ENCODE measurements around the gene FTO. TPM values are rescaled to one million over a fixed set of nuclear protein-coding genes. Genes with fewer than 3 reads are reported as not detected.

FTO gene
- total RNA-seq, 1 donor from 2014 or later, result 65.8 TPM

DNA sequence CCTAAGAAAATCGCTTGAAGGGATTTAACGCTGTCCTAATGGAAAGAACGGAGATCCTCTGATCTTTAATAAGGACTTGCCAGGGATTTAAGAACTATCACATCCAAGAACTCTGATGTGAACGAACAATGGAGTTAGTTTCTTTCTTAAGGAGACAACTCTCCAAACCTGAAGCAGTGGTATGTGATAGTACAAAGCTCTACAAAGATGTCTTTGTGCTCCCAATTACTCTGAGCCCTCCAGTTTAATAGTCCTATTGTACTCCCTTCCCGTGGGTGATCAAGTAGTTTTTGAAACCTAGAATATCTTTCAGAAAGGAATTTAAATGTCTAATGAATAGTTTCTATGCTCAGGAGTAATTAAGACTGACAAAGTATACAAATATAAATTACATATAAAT lies 123.8 kb downstream of the FTO start:
- Mint-ChIP-seq H3K27me3 (no peaks in the 10 kb centered on the region), H3K4me3 (no peak overlapping the region), H3K4me1 (peaks cover 1% of the 10 kb centered on the region), H3K36me3 (ENCODE audit: low read depth) (peaks cover 38% of the 10 kb centered on the region), H3K9me3 (no peaks in the 10 kb centered on the region), H3K27ac (no peak overlapping the region)
- DNase-seq (no peak), ATAC-seq (ENCODE audit: low read depth) (no peak)
- ChIA-PET POLR2A (no interaction called here), CTCF (no interaction called here)
- TF ChIP-seq, protein P1, sequence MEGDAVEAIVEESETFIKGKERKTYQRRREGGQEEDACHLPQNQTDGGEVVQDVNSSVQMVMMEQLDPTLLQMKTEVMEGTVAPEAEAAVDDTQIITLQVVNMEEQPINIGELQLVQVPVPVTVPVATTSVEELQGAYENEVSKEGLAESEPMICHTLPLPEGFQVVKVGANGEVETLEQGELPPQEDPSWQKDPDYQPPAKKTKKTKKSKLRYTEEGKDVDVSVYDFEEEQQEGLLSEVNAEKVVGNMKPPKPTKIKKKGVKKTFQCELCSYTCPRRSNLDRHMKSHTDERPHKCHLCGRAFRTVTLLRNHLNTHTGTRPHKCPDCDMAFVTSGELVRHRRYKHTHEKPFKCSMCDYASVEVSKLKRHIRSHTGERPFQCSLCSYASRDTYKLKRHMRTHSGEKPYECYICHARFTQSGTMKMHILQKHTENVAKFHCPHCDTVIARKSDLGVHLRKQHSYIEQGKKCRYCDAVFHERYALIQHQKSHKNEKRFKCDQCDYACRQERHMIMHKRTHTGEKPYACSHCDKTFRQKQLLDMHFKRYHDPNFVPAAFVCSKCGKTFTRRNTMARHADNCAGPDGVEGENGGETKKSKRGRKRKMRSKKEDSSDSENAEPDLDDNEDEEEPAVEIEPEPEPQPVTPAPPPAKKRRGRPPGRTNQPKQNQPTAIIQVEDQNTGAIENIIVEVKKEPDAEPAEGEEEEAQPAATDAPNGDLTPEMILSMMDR (IDR thresholded peaks at IDR 0.05), result no peak
- intact Hi-C loops (cut with micrococcal nuclease), result no loop called here

DNA sequence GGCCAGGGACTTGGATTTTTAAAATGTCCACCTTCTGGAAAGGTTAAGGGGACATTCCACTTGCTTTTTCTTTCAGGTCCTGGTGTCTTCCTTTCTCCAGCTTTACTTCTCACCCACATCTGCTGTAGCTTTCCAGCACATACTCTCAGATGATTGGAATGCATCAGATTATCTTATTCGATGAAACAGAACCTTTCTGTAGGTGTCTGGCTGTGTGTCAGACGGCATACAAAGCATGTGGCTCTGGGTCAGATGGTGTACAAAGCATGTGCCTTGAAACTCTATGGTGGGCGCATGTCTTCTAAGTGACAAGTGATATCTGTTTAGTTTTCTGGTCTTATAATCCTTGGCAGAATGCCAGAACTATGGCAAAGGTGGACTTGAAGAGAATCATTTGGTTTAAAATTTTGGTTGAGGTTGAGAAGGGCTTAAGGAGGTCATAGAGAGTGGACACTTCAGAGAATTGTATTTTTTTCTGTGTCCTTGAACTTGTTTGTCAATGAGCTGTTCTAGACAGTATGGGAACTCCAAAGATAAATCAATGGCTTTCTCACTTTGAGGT lies 125.3 kb downstream of the FTO start:
- DNase-seq, result no peak
- no peaks in the 10 kb centered on the region for H3K9me3 Mint-ChIP-seq
- intact Hi-C loops (cut with micrococcal nuclease), result no loop called here
- POLR2A ChIA-PET, result no interaction called here
- peaks cover 50% of the 10 kb centered on the region for H3K36me3 Mint-ChIP-seq (ENCODE audit: low read depth)
- peaks cover 6% of the 10 kb centered on the region for H3K4me1 Mint-ChIP-seq
- CTCF ChIA-PET, result no interaction called here
- ATAC-seq (ENCODE audit: low read depth), result no peak
- no peak overlapping the region for H3K4me3 Mint-ChIP-seq
- no peaks in the 10 kb centered on the region for H3K27me3 Mint-ChIP-seq
- TF ChIP-seq, protein P1 (IDR thresholded peaks at IDR 0.05), result no peak
- H3K27ac Mint-ChIP-seq, result no peak overlapping the region

DNA sequence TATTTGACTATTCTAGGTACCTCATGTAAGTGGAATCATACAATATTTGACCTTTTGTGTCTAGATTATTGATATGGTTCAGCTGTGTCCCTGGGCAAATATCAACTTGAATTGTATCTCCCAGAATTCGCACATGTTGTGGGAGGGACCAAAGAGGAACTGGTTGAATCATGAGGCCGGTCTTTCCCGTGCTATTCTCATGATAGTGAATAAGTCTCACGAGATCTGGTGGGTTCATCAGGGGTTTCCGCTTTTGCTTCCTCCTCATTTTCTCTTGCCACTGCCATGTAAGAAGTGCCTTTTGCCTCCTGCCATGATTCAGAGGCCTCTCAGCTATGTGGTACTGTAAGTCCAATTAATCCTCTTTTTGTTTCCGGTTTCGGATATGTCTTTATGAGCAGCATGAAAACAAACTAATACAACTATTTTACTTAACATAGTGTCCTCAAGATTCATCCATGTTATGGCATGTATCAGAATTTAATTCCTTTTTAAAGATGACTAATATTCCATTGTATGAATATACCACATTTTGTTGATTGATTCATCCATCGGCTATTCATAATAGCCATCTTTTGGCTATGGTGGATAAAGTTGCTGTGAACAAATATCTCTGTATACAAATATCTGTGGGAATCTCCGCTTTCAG lies 129.1 kb downstream of the FTO start:
- H3K27ac Mint-ChIP-seq, result no peak overlapping the region
- intact Hi-C loops (cut with micrococcal nuclease), result no loop called here
- CTCF ChIA-PET, result no interaction called here

DNA sequence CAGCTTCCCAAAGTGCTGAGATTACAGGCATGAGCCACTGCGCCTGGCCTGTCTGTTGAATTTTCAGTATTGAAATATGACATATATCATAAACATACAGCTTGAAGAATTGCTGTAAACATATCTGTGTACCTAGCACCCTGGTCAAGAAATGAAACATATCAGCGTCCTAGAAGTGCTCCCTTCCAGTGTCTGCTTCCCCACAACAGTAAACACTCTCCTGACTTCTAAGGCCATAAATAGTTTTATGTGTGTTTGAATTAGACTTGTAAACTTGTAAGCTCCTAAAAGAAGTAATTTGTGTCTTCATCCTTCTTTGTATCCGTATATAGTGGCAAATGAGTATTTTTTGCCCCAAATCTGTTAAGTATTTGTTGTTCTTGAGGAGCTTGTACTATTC lies 132.2 kb downstream of the FTO start:
- Mint-ChIP-seq H3K9me3 (no peaks in the 10 kb centered on the region), H3K4me3 (no peak overlapping the region), H3K27ac (no peak overlapping the region), H3K4me1 (peaks cover 24% of the 10 kb centered on the region), H3K27me3 (no peaks in the 10 kb centered on the region), H3K36me3 (ENCODE audit: low read depth) (peaks cover 45% of the 10 kb centered on the region)
- intact Hi-C loops (cut with micrococcal nuclease), result no loop called here
- ChIA-PET CTCF (no interaction called here), POLR2A (interaction anchor here (0.6 kb wide), 1 partner anchor 844 kb away, joined by 3 read pairs; no protein-coding TSS in a partner anchor)
- TF ChIP-seq, protein P1 (IDR thresholded peaks at IDR 0.05), result no peak
- DNase-seq, result no peak
- no peak for ATAC-seq (ENCODE audit: low read depth)

More for the DNA sequence above, 129.1 kb downstream of the FTO start:
- TF ChIP-seq, protein P1 (IDR thresholded peaks at IDR 0.05), result no peak
- POLR2A ChIA-PET, result no interaction called here
- Mint-ChIP-seq H3K36me3 (ENCODE audit: low read depth) (peaks cover 49% of the 10 kb centered on the region), H3K27me3 (no peaks in the 10 kb centered on the region), H3K4me1 (peaks cover 6% of the 10 kb centered on the region), H3K9me3 (no peaks in the 10 kb centered on the region), H3K4me3 (no peak overlapping the region)
- DNase-seq (no peak), ATAC-seq (ENCODE audit: low read depth) (no peak)

DNA sequence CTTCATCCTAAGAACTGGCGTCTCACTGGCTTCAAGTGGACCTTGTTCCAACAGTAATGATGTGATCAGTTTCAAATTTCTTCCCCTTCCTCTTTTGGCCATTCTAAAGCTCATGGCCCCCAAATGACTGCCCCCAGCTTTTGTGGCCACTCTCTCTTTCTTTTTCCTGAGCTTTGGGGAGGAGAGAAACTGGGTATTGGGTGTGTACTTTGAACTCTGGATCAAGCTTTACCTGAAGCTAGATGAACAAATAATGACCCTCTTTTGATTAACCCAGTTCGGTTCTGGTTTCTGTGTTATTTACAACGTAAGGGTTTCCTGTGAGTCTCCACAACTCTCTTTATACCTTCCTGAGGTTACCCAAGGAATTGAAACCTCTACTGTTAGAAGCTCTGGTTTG lies 132.7 kb downstream of the FTO start:
- ChIA-PET POLR2A (no interaction called here), CTCF (no interaction called here)
- TF ChIP-seq, protein P1 (IDR thresholded peaks at IDR 0.05), result no peak
- H3K27ac Mint-ChIP-seq, result no peak overlapping the region
- peaks cover 29% of the 10 kb centered on the region for H3K4me1 Mint-ChIP-seq
- DNase-seq (no peak), ATAC-seq (ENCODE audit: low read depth) (no peak)
- no peaks in the 10 kb centered on the region for H3K9me3 Mint-ChIP-seq
- H3K36me3 Mint-ChIP-seq (ENCODE audit: low read depth), result peaks cover 44% of the 10 kb centered on the region
- H3K4me3 Mint-ChIP-seq, result no peak overlapping the region
- no peaks in the 10 kb centered on the region for H3K27me3 Mint-ChIP-seq
- intact Hi-C loops (cut with micrococcal nuclease), result no loop called here

Measured in activated B cell treated with CpG ODN at 0.5 μM for 24 hours (primary cell).